ENCODE data around the gene ARRB2. TPM values are rescaled to one million over a fixed set of nuclear protein-coding genes. Genes with fewer than 3 reads are reported as not detected.

Gene ARRB2
- total RNA-seq, 1 experiment from 2014 or later: 4.1 TPM

DNA sequence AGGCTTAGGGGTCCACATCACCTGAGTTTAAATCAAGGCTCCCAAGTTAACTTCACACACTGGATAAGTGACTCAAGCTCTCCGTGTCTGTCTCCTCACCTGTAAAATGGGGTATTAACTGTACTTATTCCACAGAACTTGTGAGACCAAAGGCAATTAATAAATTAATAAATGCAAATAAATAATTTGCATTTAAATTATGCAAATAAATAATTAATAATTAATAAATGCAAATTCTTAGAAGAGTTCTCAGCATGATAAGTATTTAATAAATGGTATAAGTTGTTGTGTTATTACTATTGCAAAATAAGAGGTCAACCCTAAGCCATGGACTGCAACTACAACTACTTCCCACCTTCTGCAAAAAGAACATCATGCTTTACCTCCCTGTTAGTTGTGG is 43.0 kb downstream of the ARRB2 start:
- DNase-seq (ENCODE audit: low spot score): no peak

DNA sequence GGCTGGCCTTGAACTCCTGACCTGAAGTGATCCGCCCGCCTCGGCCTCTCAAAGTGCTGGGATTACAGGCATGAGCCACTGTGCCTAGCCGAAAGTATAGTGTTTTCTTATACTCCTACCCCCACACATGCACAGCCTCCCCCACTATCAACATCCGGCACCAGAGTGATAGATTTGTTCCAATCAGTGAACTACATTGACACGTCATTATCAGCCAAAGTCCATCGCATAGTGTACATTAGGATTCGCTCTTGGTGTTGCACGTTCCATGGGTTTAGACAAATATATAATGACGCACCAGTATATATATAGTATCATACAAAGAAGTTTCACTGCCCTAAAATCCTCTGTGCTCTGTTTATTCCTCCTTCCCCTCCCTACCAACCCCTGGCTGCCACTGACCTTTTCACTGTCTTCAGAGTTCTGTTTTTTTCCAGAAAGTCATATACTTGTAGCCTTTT is 49.4 kb downstream of the ARRB2 start:
- no peak for DNase-seq (ENCODE audit: low spot score)

DNA sequence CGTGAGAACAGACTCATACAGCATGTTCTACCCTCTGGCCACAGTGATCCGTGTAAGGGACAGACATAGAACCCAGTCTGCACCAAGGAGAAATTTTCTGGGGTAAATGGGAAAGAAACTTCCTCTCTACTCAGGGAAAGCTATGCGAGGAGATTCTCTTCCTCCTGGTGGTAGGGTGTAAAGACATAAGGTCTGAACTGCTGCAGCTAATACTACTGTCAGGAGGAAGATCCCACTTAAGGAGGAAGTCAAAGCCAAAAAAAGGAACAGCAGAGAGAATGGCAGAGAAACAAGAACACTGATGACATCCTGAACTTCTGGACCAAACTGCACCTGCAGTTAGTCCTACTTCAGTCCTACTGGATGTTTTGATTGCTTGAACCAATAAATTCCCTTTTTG is 54.2 kb downstream of the ARRB2 start:
- DNase-seq (ENCODE audit: low spot score): no peak

DNA sequence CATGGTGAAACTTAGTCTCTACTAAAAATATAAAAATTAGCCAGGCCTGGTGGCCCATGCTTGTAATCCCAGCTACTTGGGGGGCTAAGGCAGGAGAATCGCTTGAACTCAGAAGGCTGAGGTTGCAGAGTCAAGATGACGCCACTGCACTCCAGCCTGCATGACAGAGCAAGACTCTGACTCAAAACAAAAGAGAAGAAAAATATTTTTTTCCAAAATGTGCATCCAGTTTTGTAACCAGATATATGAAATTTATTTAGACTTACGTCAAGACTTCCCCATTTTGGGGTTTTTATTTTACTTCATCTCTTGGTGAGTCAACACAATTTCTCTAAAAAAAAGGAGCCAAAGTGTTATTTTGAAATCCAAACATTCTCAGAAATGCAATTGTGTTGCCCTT is 55.8 kb downstream of the ARRB2 start:
- DNase-seq (ENCODE audit: low spot score): no peak

DNA sequence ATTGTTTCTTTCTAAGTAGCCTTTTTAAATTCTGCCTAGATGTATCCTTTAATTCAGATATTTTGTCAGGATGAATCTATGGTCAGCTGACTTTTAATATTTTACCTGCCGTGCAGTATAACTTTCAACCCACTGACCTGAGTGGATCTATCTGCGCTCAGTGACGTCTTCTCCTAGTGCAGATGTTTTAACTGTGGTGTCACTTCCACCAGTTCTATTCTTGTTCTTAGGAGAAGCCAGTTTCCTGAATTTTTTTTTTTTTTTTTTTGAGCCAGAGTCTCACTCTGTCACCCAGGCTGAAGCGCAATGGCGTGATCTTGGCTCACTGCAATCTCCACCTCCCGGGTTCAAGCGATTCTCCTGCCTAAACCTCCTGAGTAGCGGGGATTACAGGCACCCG is 56.3 kb downstream of the ARRB2 start:
- no peak for DNase-seq (ENCODE audit: low spot score)

DNA sequence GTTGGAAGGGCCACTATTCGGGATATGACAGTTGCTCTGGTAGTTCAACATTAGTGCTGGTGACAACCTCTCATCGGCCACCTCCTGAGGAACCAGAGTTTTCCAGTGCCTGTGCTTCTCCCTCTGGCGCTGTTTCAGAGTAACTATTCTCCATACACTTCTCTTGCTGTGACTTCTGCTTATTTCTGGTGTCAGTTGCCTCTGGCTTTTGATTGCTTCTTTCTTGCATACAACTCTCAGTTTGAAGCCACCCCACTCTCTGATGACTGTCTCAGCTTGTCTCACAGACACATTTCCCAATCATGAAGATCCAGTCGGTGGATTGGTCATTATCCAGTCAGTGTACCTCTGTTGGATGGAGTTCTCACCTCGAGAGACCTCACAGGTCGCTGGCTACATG is 57.9 kb downstream of the ARRB2 start:
- DNase-seq (ENCODE audit: low spot score): no peak

DNA sequence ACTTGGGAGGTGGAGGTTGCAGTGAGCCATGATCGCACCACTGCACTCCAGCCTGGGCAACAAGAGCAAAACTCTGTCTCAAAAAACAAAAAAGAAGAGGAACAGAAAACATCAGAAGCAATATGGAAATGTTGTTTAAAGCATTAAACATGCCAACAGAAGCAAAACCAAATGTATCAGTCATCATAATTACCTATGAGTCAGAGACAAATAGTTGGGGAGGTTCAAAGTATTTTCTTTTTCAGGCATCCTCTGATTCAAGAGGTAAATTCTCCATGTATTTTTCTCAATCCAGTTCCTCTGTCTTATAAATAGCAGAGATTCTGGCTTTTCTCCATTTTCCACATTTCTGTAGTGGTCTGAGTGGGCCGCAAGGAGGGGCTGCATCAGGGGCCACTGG is 59.2 kb downstream of the ARRB2 start:
- DNase-seq (ENCODE audit: low spot score): no peak

Other genes starting within 250 kb of the ARRB2 start
- gene SPNS2, start 211.8 kb upstream of the ARRB2 start, total RNA-seq (2014; rRNA removed; shearing (Covaris generic)): 0.06 and 0.52 TPM in 2 replicates
- 15.0 and 16.4 TPM in 2 replicates for gene MYBBP1A, start 155.2 kb upstream of the ARRB2 start, total RNA-seq (2014; rRNA removed; shearing (Covaris generic))
- gene GGT6, start 150.1 kb upstream of the ARRB2 start, total RNA-seq (2014; rRNA removed; shearing (Covaris generic)): not detected in 2 replicates
- 0.08 TPM in 1 of 2 replicates, not detected in the other for gene SMTNL2, start 126.1 kb upstream of the ARRB2 start, total RNA-seq (2014; rRNA removed; shearing (Covaris generic))
- gene ALOX15, start 69.0 kb upstream of the ARRB2 start, total RNA-seq (2014; rRNA removed; shearing (Covaris generic)): not detected in 2 replicates
- gene PELP1, start 6.5 kb upstream of the ARRB2 start, total RNA-seq (2014; rRNA removed; shearing (Covaris generic)): 4.1 and 4.4 TPM in 2 replicates
- 15.8 and 24.0 TPM in 2 replicates for gene MED11, start 20.8 kb downstream of the ARRB2 start, total RNA-seq (2014; rRNA removed; shearing (Covaris generic))
- gene ZMYND15, start 29.2 kb downstream of the ARRB2 start, total RNA-seq (2014; rRNA removed; shearing (Covaris generic)): not detected in 2 replicates
- gene CXCL16, start 29.3 kb downstream of the ARRB2 start, total RNA-seq (2014; rRNA removed; shearing (Covaris generic)): 1.5 and 7.3 TPM in 2 replicates
- not detected in 2 replicates for gene TM4SF5, start 61.3 kb downstream of the ARRB2 start, total RNA-seq (2014; rRNA removed; shearing (Covaris generic))
- not detected in 2 replicates for gene VMO1, start 75.7 kb downstream of the ARRB2 start, total RNA-seq (2014; rRNA removed; shearing (Covaris generic))
- not detected in 2 replicates for gene GLTPD2, start 78.3 kb downstream of the ARRB2 start, total RNA-seq (2014; rRNA removed; shearing (Covaris generic))
- 186 and 232 TPM in 2 replicates for gene PSMB6, start 85.5 kb downstream of the ARRB2 start, total RNA-seq (2014; rRNA removed; shearing (Covaris generic))
- 5.0 and 11.7 TPM in 2 replicates for gene PLD2, start 96.5 kb downstream of the ARRB2 start, total RNA-seq (2014; rRNA removed; shearing (Covaris generic))
- gene MINK1, start 122.7 kb downstream of the ARRB2 start, total RNA-seq (2014; rRNA removed; shearing (Covaris generic)): 7.4 and 8.4 TPM in 2 replicates
- gene C17orf107, start 188.9 kb downstream of the ARRB2 start, total RNA-seq (2014; rRNA removed; shearing (Covaris generic)): 0.08 TPM in 1 of 2 replicates, not detected in the other
- gene CHRNE, start 192.5 kb downstream of the ARRB2 start, total RNA-seq (2014; rRNA removed; shearing (Covaris generic)): 0.04 and 0.14 TPM in 2 replicates
- gene GP1BA, start 221.6 kb downstream of the ARRB2 start, total RNA-seq (2014; rRNA removed; shearing (Covaris generic)): not detected in 2 replicates
- gene SLC25A11, start 229.4 kb downstream of the ARRB2 start, total RNA-seq (2014; rRNA removed; shearing (Covaris generic)): 64.1 and 70.8 TPM in 2 replicates
- 15.1 and 17.3 TPM in 2 replicates for gene RNF167, start 229.6 kb downstream of the ARRB2 start, total RNA-seq (2014; rRNA removed; shearing (Covaris generic))
- 738 and 894 TPM in 2 replicates for gene PFN1, start 237.9 kb downstream of the ARRB2 start, total RNA-seq (2014; rRNA removed; shearing (Covaris generic))
- 1.7 and 4.7 TPM in 2 replicates for gene ENO3, start 240.5 kb downstream of the ARRB2 start, total RNA-seq (2014; rRNA removed; shearing (Covaris generic))